Activated T-cell treated with anti-CD3 and anti-CD28 coated beads, Interleukin-2, amount 50 U/mL, for 24 hours (primary cell): ENCODE measurements around the gene DCST2.
A peak's percentile ranks its signal among the peaks of the same experiment; 100 is the strongest.

Experiments used
- DNase-seq: peaks from one replicate; pipeline ENCODE4 v3.0.0-alpha.2; 2020
- H3K27ac Mint-ChIP-seq: 2 replicates; pipeline ENCODE4 v1.8.0; 2020; ENCODE audit warnings: mild to moderate bottlenecking, mixed read lengths
- H3K27me3 Mint-ChIP-seq: 2 replicates; pipeline ENCODE4 v1.8.0; 2020; ENCODE audit warnings: mixed read lengths
- H3K36me3 Mint-ChIP-seq: 2 replicates; pipeline ENCODE4 v1.8.0; 2020; ENCODE audit warnings: low read depth, mixed read lengths
- H3K4me1 Mint-ChIP-seq: 2 replicates; pipeline ENCODE4 v1.8.0; 2020; ENCODE audit warnings: low read depth, mixed read lengths
- H3K4me3 Mint-ChIP-seq: 2 replicates; pipeline ENCODE4 v1.8.0; 2020; ENCODE audit warnings: mild to moderate bottlenecking, moderate library complexity, mixed read lengths
- H3K9me3 Mint-ChIP-seq: 2 replicates; pipeline ENCODE4 v1.8.0; 2020; ENCODE audit warnings: mixed read lengths

DCST2 gene

GRCh38 chr1:155062151-155062686 is 28.6 kb upstream of the DCST2 start:
- Mint-ChIP-seq H3K36me3 (peaks cover 42% of the 10 kb centered on the region), H3K4me3 (peak overlapping the region; percentile 82), H3K4me1 (peaks cover 31% of the 10 kb centered on the region), H3K9me3 (no peaks in the 10 kb centered on the region), H3K27me3 (no peaks in the 10 kb centered on the region), H3K27ac (no peak overlapping the region)
- DNase-seq: no peak

- DNase-seq: peak; percentile 98
- H3K4me3 Mint-ChIP-seq: no peak overlapping the region
- H3K27me3 Mint-ChIP-seq: no peaks in the 10 kb centered on the region
- H3K9me3 Mint-ChIP-seq: no peaks in the 10 kb centered on the region
- peaks cover 31% of the 10 kb centered on the region for H3K4me1 Mint-ChIP-seq
- peaks cover 47% of the 10 kb centered on the region for H3K36me3 Mint-ChIP-seq
- no peak overlapping the region for H3K27ac Mint-ChIP-seq
These were observed 28.0 kb upstream of the DCST2 start for GRCh38 chr1:155061381-155062150.

DNA sequence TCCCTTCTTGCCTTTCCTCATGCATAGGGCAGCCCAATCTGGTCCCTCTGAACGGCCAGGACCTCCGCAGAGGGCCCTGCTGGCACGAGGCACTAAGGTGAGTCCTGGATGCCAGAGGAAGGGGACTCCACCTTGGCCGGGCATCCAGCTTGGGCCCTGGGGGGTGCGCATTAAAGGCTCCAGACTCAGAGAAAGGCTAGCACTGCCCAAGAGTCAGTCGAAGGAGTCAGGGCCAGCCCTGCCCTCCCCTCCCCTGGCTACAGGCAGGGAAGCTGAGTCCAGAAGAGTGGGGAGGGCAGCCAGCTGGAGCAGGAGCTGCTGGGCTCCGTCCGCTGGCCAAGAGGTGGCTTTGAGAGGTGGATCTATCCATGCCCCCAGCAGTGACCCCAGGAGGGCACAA is 27.2 kb upstream of the DCST2 start:
- no peak overlapping the region for H3K4me3 Mint-ChIP-seq
- H3K4me1 Mint-ChIP-seq: peaks cover 31% of the 10 kb centered on the region
- no peaks in the 10 kb centered on the region for H3K27me3 Mint-ChIP-seq
- H3K36me3 Mint-ChIP-seq: peaks cover 56% of the 10 kb centered on the region
- no peak overlapping the region for H3K27ac Mint-ChIP-seq
- no peak for DNase-seq
- H3K9me3 Mint-ChIP-seq: no peaks in the 10 kb centered on the region

- H3K4me3 Mint-ChIP-seq: no peak overlapping the region
- H3K4me1 Mint-ChIP-seq: peaks cover 20% of the 10 kb centered on the region
- DNase-seq: no peak
- no peak overlapping the region for H3K27ac Mint-ChIP-seq
- no peaks in the 10 kb centered on the region for H3K9me3 Mint-ChIP-seq
- H3K27me3 Mint-ChIP-seq: no peaks in the 10 kb centered on the region
- H3K36me3 Mint-ChIP-seq: peaks cover 76% of the 10 kb centered on the region
These were observed 24.2 kb upstream of the DCST2 start for GRCh38 chr1:155057788-155058211.

- H3K9me3 Mint-ChIP-seq: no peaks in the 10 kb centered on the region
- H3K27me3 Mint-ChIP-seq: no peaks in the 10 kb centered on the region
- no peak for DNase-seq
- H3K36me3 Mint-ChIP-seq: peaks cover 76% of the 10 kb centered on the region
- H3K4me3 Mint-ChIP-seq: no peak overlapping the region
- peaks cover 21% of the 10 kb centered on the region for H3K4me1 Mint-ChIP-seq
- no peak overlapping the region for H3K27ac Mint-ChIP-seq
These were observed 23.5 kb upstream of the DCST2 start for GRCh38 chr1:155057104-155057503.

- H3K27ac Mint-ChIP-seq: no peak overlapping the region
- peaks cover 26% of the 10 kb centered on the region for H3K4me1 Mint-ChIP-seq
- peaks cover 50% of the 10 kb centered on the region for H3K36me3 Mint-ChIP-seq
- no peak for DNase-seq
- H3K4me3 Mint-ChIP-seq: peak overlapping the region; percentile 85
- no peaks in the 10 kb centered on the region for H3K27me3 Mint-ChIP-seq
- no peaks in the 10 kb centered on the region for H3K9me3 Mint-ChIP-seq
These were observed 20.0 kb upstream of the DCST2 start for GRCh38 chr1:155053531-155054105.

DNA sequence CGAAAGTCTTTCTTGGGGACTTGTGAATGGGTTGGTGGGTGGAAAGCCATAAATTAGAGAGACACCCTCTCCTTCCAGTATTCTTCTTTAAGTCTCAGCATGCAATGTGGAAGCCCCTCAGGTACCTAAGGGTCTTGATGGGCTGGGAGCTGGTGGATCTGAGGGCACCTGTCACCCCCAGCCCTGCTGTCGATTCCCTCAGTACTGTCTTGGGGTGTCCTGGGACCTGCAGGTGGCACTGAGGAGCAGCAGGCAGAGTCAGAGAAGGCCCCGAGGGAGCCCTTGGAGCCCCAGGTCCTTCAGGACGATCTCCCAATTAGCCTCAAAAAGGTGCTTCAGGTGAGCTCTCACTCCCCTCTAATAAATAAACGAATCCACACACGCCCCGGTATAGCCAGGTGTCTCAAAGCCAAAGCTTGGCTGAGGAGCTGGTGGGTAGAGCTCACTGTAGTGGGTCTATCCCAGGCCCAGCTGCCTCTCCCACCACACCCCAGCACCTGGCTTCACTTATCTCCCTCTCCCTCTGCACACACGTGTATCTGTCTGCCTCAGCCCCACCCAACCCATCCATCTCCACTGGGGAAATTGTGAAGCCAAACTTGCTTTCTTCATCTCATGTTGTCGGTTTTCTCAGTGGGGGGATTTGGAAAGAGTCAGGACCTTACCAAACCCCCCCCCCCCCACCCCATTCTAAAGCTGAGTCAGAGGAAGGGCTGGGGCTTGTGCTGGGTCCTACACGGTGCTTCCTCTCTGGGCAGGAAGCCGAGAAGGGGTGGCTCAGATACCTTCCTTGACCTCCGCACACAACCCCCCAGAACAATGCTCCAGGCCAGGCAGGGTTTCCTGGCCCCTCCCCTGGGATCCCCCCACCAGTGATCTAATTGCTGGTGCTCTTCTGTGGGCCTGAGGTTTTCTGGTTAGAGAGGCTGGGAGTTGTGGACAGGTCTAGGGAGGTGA is 19.1 kb upstream of the DCST2 start:
- Mint-ChIP-seq H3K27ac (peak overlapping the region; percentile 55), H3K36me3 (peaks cover 41% of the 10 kb centered on the region), H3K4me1 (peaks cover 26% of the 10 kb centered on the region), H3K4me3 (peak overlapping the region; percentile 85), H3K9me3 (no peaks in the 10 kb centered on the region), H3K27me3 (no peaks in the 10 kb centered on the region)
- DNase-seq: peak; percentile 47

DNA sequence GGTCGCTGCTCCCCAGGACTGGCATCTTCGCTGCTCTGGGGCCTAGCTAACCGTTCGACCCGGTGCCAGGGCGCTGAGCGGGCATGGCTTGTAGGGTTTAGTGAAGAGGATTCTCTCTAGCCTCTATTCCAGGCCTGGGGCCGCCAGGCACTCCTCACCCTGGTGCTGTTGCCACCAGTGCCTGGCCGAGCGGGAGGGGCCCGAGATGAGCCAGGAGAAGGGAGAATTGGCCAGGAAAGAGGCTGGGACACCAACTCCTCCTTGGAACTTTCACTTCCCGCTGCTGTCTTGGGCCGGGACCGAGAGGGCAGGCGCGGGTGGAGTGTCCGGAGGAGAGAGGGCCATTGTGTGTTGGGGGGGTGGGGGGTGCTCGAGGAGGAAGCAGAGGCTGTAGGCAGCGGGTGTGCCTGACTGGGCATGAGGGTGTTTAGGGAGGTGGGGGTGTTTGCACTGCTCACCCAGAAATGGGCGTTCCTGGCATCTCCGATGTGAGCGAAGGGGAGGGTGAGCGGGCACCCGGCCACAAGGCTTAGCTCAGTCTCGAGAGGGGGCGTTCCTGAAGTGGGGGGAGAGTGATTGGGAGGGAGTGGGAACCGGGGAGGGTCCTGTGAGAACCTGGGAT is 18.3 kb upstream of the DCST2 start:
- H3K27ac Mint-ChIP-seq: no peak overlapping the region
- peak overlapping the region; percentile 85 for H3K4me3 Mint-ChIP-seq
- H3K4me1 Mint-ChIP-seq: peaks cover 26% of the 10 kb centered on the region
- H3K36me3 Mint-ChIP-seq: peaks cover 34% of the 10 kb centered on the region
- H3K27me3 Mint-ChIP-seq: no peaks in the 10 kb centered on the region
- DNase-seq: peak; percentile 66
- H3K9me3 Mint-ChIP-seq: no peaks in the 10 kb centered on the region

DNA sequence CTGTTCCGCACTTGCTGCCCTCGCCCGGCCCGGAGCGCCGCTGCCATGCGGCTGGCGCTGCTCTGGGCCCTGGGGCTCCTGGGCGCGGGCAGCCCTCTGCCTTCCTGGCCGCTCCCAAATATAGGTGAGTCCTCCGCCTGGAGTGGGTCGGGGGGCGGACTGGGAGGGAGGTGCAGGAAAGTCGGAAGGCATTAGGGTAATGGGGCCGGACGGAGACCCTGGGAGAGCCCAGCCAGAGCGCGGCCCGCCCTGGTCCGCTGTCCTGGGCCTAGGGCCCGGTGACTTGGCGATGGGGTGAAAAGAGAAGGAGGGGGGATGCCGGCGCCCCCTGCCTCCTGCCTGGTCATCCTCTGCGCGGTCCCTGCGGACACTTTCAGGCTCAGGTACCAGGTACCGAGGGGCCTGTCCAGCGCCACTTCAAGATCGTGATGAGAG is 17.8 kb upstream of the DCST2 start:
- no peaks in the 10 kb centered on the region for H3K27me3 Mint-ChIP-seq
- H3K9me3 Mint-ChIP-seq: no peaks in the 10 kb centered on the region
- H3K36me3 Mint-ChIP-seq: peaks cover 29% of the 10 kb centered on the region
- DNase-seq: no peak
- H3K4me3 Mint-ChIP-seq: peak overlapping the region; percentile 85
- H3K27ac Mint-ChIP-seq: no peak overlapping the region
- H3K4me1 Mint-ChIP-seq: peaks cover 26% of the 10 kb centered on the region

GRCh38 chr1:155050560-155051341 is 17.2 kb upstream of the DCST2 start, which contains the start of gene ADAM15:
TSS of gene ADAM15 (plus strand) at chr1:155051316. CDS start at chr1:155051387, 71 bp downstream.
- H3K36me3 Mint-ChIP-seq: peaks cover 23% of the 10 kb centered on the region
- H3K27me3 Mint-ChIP-seq: no peaks in the 10 kb centered on the region
- no peaks in the 10 kb centered on the region for H3K9me3 Mint-ChIP-seq
- peak within 1 kb of the TSS; percentile 85 for H3K4me3 Mint-ChIP-seq
- peaks cover 26% of the 10 kb centered on the region for H3K4me1 Mint-ChIP-seq
- peak within 1 kb of the TSS; percentile 86 for H3K27ac Mint-ChIP-seq
- peak; percentile 90 for DNase-seq

DNA sequence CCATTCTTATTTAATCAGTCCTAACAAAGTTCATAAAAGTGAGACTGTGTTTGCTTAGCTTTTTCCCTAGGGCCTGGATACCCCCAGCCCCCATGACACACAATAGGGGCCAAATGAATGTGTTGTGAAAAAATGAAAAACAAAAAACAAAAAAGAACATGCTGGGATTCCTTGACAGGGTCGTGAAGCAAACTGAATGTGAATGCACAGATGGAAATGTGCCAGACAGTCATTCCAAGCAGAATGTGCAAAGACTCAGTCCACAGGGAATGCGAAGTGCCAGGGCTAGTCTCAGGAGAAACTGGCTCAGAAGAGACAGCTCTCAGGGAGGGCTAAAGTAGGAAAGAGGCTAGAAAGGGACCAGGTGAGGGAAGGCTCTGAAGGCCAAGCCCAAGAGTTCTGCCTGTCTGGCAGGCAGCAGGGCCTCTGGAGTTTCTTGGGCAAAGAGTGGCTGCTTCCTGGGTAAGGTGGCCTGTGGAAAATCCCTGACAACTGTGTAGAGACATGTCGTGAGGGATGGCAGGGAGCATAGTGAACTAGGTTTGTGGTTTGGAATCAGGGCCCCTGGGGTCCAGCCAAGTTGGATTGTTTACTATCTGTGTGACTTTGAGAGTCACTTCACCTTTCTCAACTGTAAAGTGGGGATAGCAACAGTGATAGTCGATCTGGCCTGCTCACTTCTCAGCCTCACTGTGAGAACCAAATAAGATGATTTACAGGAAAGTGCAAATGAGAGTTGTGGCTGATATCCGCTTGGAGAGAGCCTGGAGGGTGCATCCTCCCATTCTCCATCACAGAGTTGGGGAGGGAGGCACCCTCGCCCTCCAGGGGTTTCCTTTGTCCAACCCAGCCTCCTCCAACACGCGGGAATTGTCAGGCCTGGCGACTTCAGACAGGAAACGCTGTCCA is 16.3 kb upstream of the DCST2 start:
- Mint-ChIP-seq H3K4me1 (peaks cover 32% of the 10 kb centered on the region), H3K36me3 (peaks cover 16% of the 10 kb centered on the region), H3K27me3 (no peaks in the 10 kb centered on the region), H3K27ac (peak overlapping the region; percentile 86), H3K4me3 (peak overlapping the region; percentile 80), H3K9me3 (no peaks in the 10 kb centered on the region)
- no peak for DNase-seq

DNA sequence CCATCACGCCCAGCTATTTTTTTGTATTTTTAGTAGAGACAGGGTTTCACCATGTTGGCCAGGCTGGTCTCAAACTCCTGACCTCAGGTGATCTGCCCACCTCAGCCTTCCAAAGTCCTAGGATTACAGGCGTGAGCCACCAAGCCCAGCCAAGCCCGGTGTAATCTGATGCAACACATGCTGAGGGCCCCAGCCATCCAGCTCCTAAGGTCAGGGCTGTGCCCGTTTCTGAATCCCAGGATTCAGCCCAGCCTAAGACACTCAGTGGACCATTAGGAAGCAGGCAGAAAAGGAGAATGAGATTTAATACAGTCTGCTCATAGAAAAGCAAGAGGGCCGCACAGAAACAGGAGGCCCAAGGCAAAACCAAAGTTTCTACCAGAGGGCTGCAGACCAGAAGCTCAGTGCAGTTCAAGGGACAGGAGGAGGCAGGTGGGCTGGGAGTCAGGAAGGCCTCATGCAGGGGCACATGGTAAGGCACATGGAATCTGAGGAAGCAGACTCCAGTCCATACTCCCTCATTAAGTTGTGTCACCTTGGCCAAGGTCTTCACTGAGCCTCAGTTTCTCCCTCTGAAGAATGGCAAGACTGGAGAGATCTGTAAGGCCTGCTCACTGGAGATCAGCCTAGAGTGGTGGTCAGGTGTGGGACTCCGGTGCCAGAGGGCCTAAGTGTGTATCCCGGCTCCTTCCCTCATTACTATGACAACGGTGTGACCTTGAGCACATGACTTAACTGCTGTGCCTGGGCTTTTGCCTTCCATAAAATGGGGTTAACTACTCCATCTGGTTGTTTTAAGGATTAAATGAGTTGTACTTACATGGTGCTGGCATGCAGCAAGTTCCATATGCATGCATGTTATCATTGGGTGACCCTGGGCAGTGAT is 15.1 kb upstream of the DCST2 start:
- Mint-ChIP-seq H3K4me3 (no peak overlapping the region), H3K36me3 (peaks cover 8% of the 10 kb centered on the region), H3K4me1 (peaks cover 34% of the 10 kb centered on the region), H3K27me3 (no peaks in the 10 kb centered on the region), H3K9me3 (no peaks in the 10 kb centered on the region), H3K27ac (no peak overlapping the region)
- no peak for DNase-seq
